NT2/D1 (cell line): ENCODE data around the gene ZBTB18.

Source experiments
- SUZ12 ChIP-seq: IDR thresholded peaks from 2 replicates; pipeline ENCODE4 v1.6.1; 2011; ENCODE audit not compliant: insufficient read length, insufficient read depth; ENCODE audit errors: extremely low read depth
- ZNF274 ChIP-seq: IDR thresholded peaks from 2 replicates; pipeline ENCODE4 v1.6.1; 2011; ENCODE audit warnings: mild to moderate bottlenecking, low read depth, low read length

GRCh38 chr1:244074559-244075171 is 23.6 kb downstream of the ZBTB18 start:
- no peak for TF ChIP-seq SUZ12
- no peak for TF ChIP-seq ZNF274
